HepG2 (cell line): ENCODE measurements around the gene NPR3.

Experiments
- EP300 ChIP-seq, 3 experiments: sonication (generic) in 1 of 3; formaldehyde crosslinking in 1 of 3; IDR thresholded peaks; 2 replicates each; pipeline versions ENCODE4 v1.5.1 to v1.6.1; 2011 to 2020; ENCODE audit warnings: low read depth in 2 of 3, low read length in 2 of 3, borderline replicate concordance in 1 of 3, improper control_type of control experiment in 1 of 3, mild to moderate bottlenecking in 1 of 3, missing genetic modification reagents in 1 of 3, moderate library complexity in 1 of 3
- EZH2 ChIP-seq: conservative IDR thresholded peaks from 2 replicates; pipeline ENCODE4 v1.6.1; 2012; ENCODE audit warnings: mild to moderate bottlenecking, low read depth, low read length, moderate library complexity
- FOSL1 ChIP-seq: sonication (generic); formaldehyde crosslinking; IDR thresholded peaks from 2 replicates; pipeline ENCODE4 v1.9.0; 2021; ENCODE audit warnings: missing genetic modification reagents, borderline replicate concordance
- MEIS1 ChIP-seq: sonication (generic); formaldehyde crosslinking; IDR thresholded peaks from 2 replicates; pipeline ENCODE4 v1.9.0; 2021; ENCODE audit warnings: mild to moderate bottlenecking, missing genetic modification reagents, moderate library complexity, borderline replicate concordance
- NR2F2 ChIP-seq: IDR thresholded peaks from 2 replicates; pipeline ENCODE4 v1.6.1; 2012; ENCODE audit warnings: low read depth, inconsistent platforms, borderline replicate concordance
- TAF1 ChIP-seq: sonication (generic); formaldehyde crosslinking; IDR thresholded peaks from 2 replicates; pipeline ENCODE4 v1.4.0; 2020; ENCODE audit warnings: missing genetic modification reagents
- ZFP36 ChIP-seq: fragments of 150-350 bp; IDR thresholded peaks from 2 replicates; pipeline ENCODE4 v1.6.1; 2018; ENCODE audit warnings: borderline replicate concordance, low read length, low read depth; ENCODE audit not compliant: partially characterized antibody
- ZNF235 ChIP-seq: sonication (generic); formaldehyde crosslinking; IDR thresholded peaks from 2 replicates; pipeline ENCODE4 v1.8.1; 2023; ENCODE audit warnings: mild to moderate bottlenecking, missing genetic modification reagents, borderline replicate concordance
- ZNF343 ChIP-seq: sonication (generic); formaldehyde crosslinking; IDR thresholded peaks from 2 replicates; pipeline ENCODE4 v1.4.0; 2020; ENCODE audit warnings: mild to moderate bottlenecking, missing genetic modification reagents
- ZNF766 ChIP-seq: sonication (generic); formaldehyde crosslinking; IDR thresholded peaks from 2 replicates; pipeline ENCODE4 v1.5.0; 2020; ENCODE audit warnings: missing genetic modification reagents, borderline replicate concordance
- ZSCAN29 ChIP-seq: sonication (generic); formaldehyde crosslinking; conservative IDR thresholded peaks from 2 replicates; pipeline ENCODE4 v1.4.0; 2020; ENCODE audit warnings: mild to moderate bottlenecking, missing genetic modification reagents
- TF ChIP-seq, protein P1 (sequence below): sonication (generic); formaldehyde crosslinking; IDR thresholded peaks from 2 replicates; pipeline ENCODE4 v1.5.0; 2020; ENCODE audit warnings: missing genetic modification reagents
- TF ChIP-seq, protein P2 (sequence below): sonication (generic); formaldehyde crosslinking; IDR thresholded peaks from 2 replicates; pipeline ENCODE4 v1.4.0; 2020; ENCODE audit warnings: missing genetic modification reagents
- TF ChIP-seq, protein P3 (sequence below): sonication (generic); formaldehyde crosslinking; IDR thresholded peaks from 2 replicates; pipeline ENCODE4 v1.5.0; 2020; ENCODE audit warnings: mild to moderate bottlenecking, missing genetic modification reagents, moderate library complexity

DNA sequence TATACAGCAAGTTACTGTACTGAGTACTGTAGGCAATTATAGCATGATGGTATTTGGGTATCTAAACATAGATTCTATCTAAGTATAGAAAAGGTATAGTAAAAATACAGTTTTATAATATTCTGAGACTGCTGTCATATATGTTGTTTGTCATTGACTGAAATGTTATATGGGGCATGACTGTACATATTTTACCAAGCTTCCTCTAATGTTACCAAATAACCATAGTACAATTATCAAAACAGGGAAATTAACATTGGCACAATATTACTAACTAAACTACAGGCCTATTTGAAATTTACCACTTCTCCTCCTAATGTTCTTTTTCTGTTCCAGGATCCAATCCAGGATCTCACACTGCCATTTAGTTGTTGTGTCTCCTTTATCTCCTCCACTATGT is 18.5 kb downstream of the NPR3 start:
- TF ChIP-seq TAF1 (no peak), ZSCAN29 (CRISPR knock-in tag) (no peak), ZNF343 (CRISPR knock-in tag) (no peak), EZH2 (no peak), FOSL1 (CRISPR knock-in tag) (no peak), ZNF766 (no peak), EP300 (IDR thresholded peaks at IDR 0.05; ENCODE audit: low read depth in 2 of 2, low read length in 2 of 2) (no peak), EP300 (CRISPR knock-in tag; IDR thresholded peaks at IDR 0.05; ENCODE audit: borderline replicate concordance) (no peak), NR2F2 (no peak), ZNF235 (no peak), ZFP36 (no peak), MEIS1 (no peak)
- TF ChIP-seq, protein P1, sequence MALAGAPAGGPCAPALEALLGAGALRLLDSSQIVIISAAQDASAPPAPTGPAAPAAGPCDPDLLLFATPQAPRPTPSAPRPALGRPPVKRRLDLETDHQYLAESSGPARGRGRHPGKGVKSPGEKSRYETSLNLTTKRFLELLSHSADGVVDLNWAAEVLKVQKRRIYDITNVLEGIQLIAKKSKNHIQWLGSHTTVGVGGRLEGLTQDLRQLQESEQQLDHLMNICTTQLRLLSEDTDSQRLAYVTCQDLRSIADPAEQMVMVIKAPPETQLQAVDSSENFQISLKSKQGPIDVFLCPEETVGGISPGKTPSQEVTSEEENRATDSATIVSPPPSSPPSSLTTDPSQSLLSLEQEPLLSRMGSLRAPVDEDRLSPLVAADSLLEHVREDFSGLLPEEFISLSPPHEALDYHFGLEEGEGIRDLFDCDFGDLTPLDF (CRISPR knock-in tag) = no peak
- TF ChIP-seq, protein P2, sequence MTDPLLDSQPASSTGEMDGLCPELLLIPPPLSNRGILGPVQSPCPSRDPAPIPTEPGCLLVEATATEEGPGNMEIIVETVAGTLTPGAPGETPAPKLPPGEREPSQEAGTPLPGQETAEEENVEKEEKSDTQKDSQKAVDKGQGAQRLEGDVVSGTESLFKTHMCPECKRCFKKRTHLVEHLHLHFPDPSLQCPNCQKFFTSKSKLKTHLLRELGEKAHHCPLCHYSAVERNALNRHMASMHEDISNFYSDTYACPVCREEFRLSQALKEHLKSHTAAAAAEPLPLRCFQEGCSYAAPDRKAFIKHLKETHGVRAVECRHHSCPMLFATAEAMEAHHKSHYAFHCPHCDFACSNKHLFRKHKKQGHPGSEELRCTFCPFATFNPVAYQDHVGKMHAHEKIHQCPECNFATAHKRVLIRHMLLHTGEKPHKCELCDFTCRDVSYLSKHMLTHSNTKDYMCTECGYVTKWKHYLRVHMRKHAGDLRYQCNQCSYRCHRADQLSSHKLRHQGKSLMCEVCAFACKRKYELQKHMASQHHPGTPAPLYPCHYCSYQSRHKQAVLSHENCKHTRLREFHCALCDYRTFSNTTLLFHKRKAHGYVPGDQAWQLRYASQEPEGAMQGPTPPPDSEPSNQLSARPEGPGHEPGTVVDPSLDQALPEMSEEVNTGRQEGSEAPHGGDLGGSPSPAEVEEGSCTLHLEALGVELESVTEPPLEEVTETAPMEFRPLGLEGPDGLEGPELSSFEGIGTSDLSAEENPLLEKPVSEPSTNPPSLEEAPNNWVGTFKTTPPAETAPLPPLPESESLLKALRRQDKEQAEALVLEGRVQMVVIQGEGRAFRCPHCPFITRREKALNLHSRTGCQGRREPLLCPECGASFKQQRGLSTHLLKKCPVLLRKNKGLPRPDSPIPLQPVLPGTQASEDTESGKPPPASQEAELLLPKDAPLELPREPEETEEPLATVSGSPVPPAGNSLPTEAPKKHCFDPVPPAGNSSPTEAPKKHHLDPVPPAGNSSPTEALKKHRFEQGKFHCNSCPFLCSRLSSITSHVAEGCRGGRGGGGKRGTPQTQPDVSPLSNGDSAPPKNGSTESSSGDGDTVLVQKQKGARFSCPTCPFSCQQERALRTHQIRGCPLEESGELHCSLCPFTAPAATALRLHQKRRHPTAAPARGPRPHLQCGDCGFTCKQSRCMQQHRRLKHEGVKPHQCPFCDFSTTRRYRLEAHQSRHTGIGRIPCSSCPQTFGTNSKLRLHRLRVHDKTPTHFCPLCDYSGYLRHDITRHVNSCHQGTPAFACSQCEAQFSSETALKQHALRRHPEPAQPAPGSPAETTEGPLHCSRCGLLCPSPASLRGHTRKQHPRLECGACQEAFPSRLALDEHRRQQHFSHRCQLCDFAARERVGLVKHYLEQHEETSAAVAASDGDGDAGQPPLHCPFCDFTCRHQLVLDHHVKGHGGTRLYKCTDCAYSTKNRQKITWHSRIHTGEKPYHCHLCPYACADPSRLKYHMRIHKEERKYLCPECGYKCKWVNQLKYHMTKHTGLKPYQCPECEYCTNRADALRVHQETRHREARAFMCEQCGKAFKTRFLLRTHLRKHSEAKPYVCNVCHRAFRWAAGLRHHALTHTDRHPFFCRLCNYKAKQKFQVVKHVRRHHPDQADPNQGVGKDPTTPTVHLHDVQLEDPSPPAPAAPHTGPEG (CRISPR knock-in tag) = no peak
- TF ChIP-seq, protein P3, sequence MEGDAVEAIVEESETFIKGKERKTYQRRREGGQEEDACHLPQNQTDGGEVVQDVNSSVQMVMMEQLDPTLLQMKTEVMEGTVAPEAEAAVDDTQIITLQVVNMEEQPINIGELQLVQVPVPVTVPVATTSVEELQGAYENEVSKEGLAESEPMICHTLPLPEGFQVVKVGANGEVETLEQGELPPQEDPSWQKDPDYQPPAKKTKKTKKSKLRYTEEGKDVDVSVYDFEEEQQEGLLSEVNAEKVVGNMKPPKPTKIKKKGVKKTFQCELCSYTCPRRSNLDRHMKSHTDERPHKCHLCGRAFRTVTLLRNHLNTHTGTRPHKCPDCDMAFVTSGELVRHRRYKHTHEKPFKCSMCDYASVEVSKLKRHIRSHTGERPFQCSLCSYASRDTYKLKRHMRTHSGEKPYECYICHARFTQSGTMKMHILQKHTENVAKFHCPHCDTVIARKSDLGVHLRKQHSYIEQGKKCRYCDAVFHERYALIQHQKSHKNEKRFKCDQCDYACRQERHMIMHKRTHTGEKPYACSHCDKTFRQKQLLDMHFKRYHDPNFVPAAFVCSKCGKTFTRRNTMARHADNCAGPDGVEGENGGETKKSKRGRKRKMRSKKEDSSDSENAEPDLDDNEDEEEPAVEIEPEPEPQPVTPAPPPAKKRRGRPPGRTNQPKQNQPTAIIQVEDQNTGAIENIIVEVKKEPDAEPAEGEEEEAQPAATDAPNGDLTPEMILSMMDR (CRISPR knock-in tag) = no peak
